HG02840 (cell line): ENCODE results near the gene LDB2.
"Not testable (repeated sequence)": the region's sequence is repeated elsewhere in the genome, so short reads cannot be mapped to it uniquely, and the experiment has no call there.

ENCODE experiments used
- ATAC-seq: cut with Tn5 transposase; IDR thresholded peaks from one replicate; pipeline ENCODE4 v1.9.1; 2021; ENCODE audit warnings: mild to moderate bottlenecking, moderate library complexity, moderate number of reproducible peaks; ENCODE audit not compliant: unreplicated experiment, low FRiP score

LDB2 gene

GRCh38 chr4:16582526-16582925 is 315.9 kb downstream of the LDB2 start:
- no peak for ATAC-seq

GRCh38 chr4:16582036-16582435 is 316.4 kb downstream of the LDB2 start:
- no peak for ATAC-seq

GRCh38 chr4:16581117-16581516 is 317.3 kb downstream of the LDB2 start:
- no peak for ATAC-seq

GRCh38 chr4:16580514-16580913 is 317.9 kb downstream of the LDB2 start:
- no peak for ATAC-seq

- no peak for ATAC-seq
Measured at GRCh38 chr4:16579866-16580265, 318.6 kb downstream of the LDB2 start.

- no peak for ATAC-seq
Measured at GRCh38 chr4:16577177-16577576, 321.3 kb downstream of the LDB2 start.

GRCh38 chr4:16574981-16575380 is 323.5 kb downstream of the LDB2 start:
- ATAC-seq: no peak

GRCh38 chr4:16573739-16574138 is 324.7 kb downstream of the LDB2 start:
- no peak for ATAC-seq

GRCh38 chr4:16573206-16573605 is 325.2 kb downstream of the LDB2 start:
- no peak for ATAC-seq

GRCh38 chr4:16572631-16573030 is 325.8 kb downstream of the LDB2 start:
- no peak for ATAC-seq

- ATAC-seq: no peak
Measured at GRCh38 chr4:16572161-16572560, 326.3 kb downstream of the LDB2 start.

GRCh38 chr4:16569790-16570189 is 328.7 kb downstream of the LDB2 start:
- no peak for ATAC-seq

GRCh38 chr4:16557316-16557715 is 341.1 kb downstream of the LDB2 start:
- not testable (repeated sequence) for ATAC-seq

- ATAC-seq: no peak
Measured at GRCh38 chr4:16555156-16555555, 343.3 kb downstream of the LDB2 start.

- ATAC-seq: no peak
Measured at GRCh38 chr4:16550531-16550930, 347.9 kb downstream of the LDB2 start.

- no peak for ATAC-seq
Measured at GRCh38 chr4:16545656-16546055, 352.8 kb downstream of the LDB2 start.

GRCh38 chr4:16544869-16545268 is 353.6 kb downstream of the LDB2 start:
- no peak for ATAC-seq

- ATAC-seq: no peak
Measured at GRCh38 chr4:16544251-16544721, 354.2 kb downstream of the LDB2 start.

GRCh38 chr4:16537926-16538325 is 360.5 kb downstream of the LDB2 start:
- ATAC-seq: no peak

- ATAC-seq: no peak
Measured at GRCh38 chr4:16532240-16532970, 366.0 kb downstream of the LDB2 start.

GRCh38 chr4:16530688-16531635 is 367.5 kb downstream of the LDB2 start:
- no peak for ATAC-seq
